Activated CD4-positive, alpha-beta T cell treated with anti-CD3 and anti-CD28 coated beads for 48 hours (primary cell): ENCODE measurements around the gene ZNF512B.

Experiments
- DNase-seq: peaks from one replicate; pipeline ENCODE4 v3.0.0-alpha.2; 2020

Gene ZNF512B

GRCh38 chr20:63945921-63946920 is 23.5 kb downstream of the ZNF512B start:
- no peak for DNase-seq

GRCh38 chr20:63945031-63945658 is 24.6 kb downstream of the ZNF512B start:
- DNase-seq: no peak

GRCh38 chr20:63944078-63944941 is 25.4 kb downstream of the ZNF512B start:
- DNase-seq: no peak

GRCh38 chr20:63943808-63944077 is 26.0 kb downstream of the ZNF512B start:
- no peak for DNase-seq

- no peak for DNase-seq
Measured at GRCh38 chr20:63942969-63943807, 26.5 kb downstream of the ZNF512B start.

GRCh38 chr20:63942250-63942951 is 27.3 kb downstream of the ZNF512B start:
- DNase-seq: peak; percentile 78

- peak; percentile 82 for DNase-seq
Measured at GRCh38 chr20:63941282-63942081, 28.2 kb downstream of the ZNF512B start.

- DNase-seq: no peak
Measured at GRCh38 chr20:63940472-63941266, 29.1 kb downstream of the ZNF512B start.

GRCh38 chr20:63940071-63940471 is 29.7 kb downstream of the ZNF512B start:
- no peak for DNase-seq

GRCh38 chr20:63939061-63939935 is 30.4 kb downstream of the ZNF512B start:
- no peak for DNase-seq

GRCh38 chr20:63937596-63937995 is 32.1 kb downstream of the ZNF512B start:
- DNase-seq: no peak

- DNase-seq: no peak
Measured at GRCh38 chr20:63935447-63935846, 34.3 kb downstream of the ZNF512B start.

GRCh38 chr20:63934271-63935068 is 35.3 kb downstream of the ZNF512B start:
- DNase-seq: no peak

GRCh38 chr20:63933646-63934045 is 36.1 kb downstream of the ZNF512B start:
- DNase-seq: no peak

GRCh38 chr20:63932606-63933160 is 37.0 kb downstream of the ZNF512B start:
- no peak for DNase-seq

GRCh38 chr20:63931735-63932134 is 38.0 kb downstream of the ZNF512B start:
- DNase-seq: no peak

GRCh38 chr20:63930971-63931553 is 38.7 kb downstream of the ZNF512B start:
- no peak for DNase-seq
